Measurements from ENCODE around the gene REV1.

DNA sequence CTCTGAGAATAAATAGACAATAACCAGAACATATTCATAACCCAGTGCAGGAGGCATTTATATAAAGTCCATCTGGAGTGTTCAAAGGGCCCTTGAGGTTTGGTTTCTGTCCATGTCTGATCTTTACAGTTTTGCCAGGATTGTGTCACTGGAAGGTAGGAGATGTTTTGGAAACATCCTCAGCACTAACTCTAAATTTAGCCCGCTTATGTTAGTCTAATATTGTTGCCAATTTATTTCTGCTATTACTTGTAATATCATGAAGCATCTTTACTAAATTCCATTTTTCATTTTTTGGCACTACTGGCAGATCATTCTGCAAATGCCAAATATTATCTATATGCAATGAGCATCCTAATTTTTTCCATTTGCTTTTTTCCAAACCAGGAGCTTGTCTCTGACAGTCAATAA is 22.4 kb upstream of the REV1 start:
- no peak for TF ChIP-seq RFX5 (IDR thresholded peaks at IDR 0.05; ENCODE audit: low read depth, low read length)
- no peak for TF ChIP-seq POLR2A (IDR thresholded peaks at IDR 0.05; ENCODE audit: low read depth, low read length)
- TF ChIP-seq, protein P1, sequence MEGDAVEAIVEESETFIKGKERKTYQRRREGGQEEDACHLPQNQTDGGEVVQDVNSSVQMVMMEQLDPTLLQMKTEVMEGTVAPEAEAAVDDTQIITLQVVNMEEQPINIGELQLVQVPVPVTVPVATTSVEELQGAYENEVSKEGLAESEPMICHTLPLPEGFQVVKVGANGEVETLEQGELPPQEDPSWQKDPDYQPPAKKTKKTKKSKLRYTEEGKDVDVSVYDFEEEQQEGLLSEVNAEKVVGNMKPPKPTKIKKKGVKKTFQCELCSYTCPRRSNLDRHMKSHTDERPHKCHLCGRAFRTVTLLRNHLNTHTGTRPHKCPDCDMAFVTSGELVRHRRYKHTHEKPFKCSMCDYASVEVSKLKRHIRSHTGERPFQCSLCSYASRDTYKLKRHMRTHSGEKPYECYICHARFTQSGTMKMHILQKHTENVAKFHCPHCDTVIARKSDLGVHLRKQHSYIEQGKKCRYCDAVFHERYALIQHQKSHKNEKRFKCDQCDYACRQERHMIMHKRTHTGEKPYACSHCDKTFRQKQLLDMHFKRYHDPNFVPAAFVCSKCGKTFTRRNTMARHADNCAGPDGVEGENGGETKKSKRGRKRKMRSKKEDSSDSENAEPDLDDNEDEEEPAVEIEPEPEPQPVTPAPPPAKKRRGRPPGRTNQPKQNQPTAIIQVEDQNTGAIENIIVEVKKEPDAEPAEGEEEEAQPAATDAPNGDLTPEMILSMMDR (conservative IDR thresholded peaks at IDR 0.05; ENCODE audit: low read depth, low read length) = no peak
- no peak for TF ChIP-seq CEBPB (IDR thresholded peaks at IDR 0.05; ENCODE audit: low read depth, low read length)
- no peak for TF ChIP-seq MAZ (IDR thresholded peaks at IDR 0.05; ENCODE audit: borderline replicate concordance, low read depth, low read length)
- no peak for TF ChIP-seq MXI1 (IDR thresholded peaks at IDR 0.05; ENCODE audit: borderline replicate concordance, low read depth, low read length)
- TF ChIP-seq RCOR1 (IDR thresholded peaks at IDR 0.05; ENCODE audit: insufficient replicate concordance, low read length) = no peak
- TF ChIP-seq SMC3 (IDR thresholded peaks at IDR 0.05; ENCODE audit: low read depth, low read length) = no peak
- no peak for TF ChIP-seq NFE2L2 (IDR thresholded peaks at IDR 0.05; ENCODE audit: low read depth, low read length)
- TF ChIP-seq MAFK (IDR thresholded peaks at IDR 0.05; ENCODE audit: low read depth, low read length) = no peak
